Lower lobe of right lung (tissue), 2 donors: ENCODE results near the gene ETV3. TPM values are rescaled to one million over a fixed set of nuclear protein-coding genes. Genes with fewer than 3 reads are reported as not detected.

ENCODE experiments used
- ATAC-seq, 2 donors: fragments of 200-7000 bp; cut with Tn5 transposase; one replicate each; pipeline ENCODE4 v1.9.1; 2020 to 2022; ENCODE audit warnings: mild to moderate bottlenecking in 2 of 2, moderate library complexity in 2 of 2
- DNase-seq: peaks from one replicate; pipeline ENCODE4 v3.0.0-alpha.2; 2020
- H3K27ac ChIP-seq: fragments of 200-600 bp; one replicate; pipeline ENCODE4 v1.8.0; 2022
- H3K27me3 ChIP-seq: fragments of 200-600 bp; one replicate; pipeline ENCODE4 v1.8.0; 2022; ENCODE audit warnings: low read depth
- H3K36me3 ChIP-seq: fragments of 200-600 bp; one replicate; pipeline ENCODE4 v1.8.0; 2022; ENCODE audit warnings: mild to moderate bottlenecking
- H3K4me1 ChIP-seq: fragments of 200-600 bp; one replicate; pipeline ENCODE4 v1.8.0; 2022
- H3K4me3 ChIP-seq: fragments of 200-600 bp; one replicate; pipeline ENCODE4 v1.8.0; 2022; ENCODE audit warnings: mild to moderate bottlenecking
- H3K9me3 ChIP-seq: fragments of 200-600 bp; one replicate; pipeline ENCODE4 v1.8.0; 2022
- CTCF ChIP-seq: fragments of 200-600 bp; IDR thresholded peaks from one replicate; pipeline ENCODE4 v1.8.0; 2022; ENCODE audit warnings: antibody characterized with exemption, mild to moderate bottlenecking
- intact Hi-C: fragments of 100-400 bp; cut with DNase I; formaldehyde crosslinking; loops from one replicate; pipeline ENCODE4 v1.11.0; 2022
- total RNA-seq: library from RNA; stranded (reverse); fragmentation: NEBNext Ultra II Directional; extraction: Animal tissue kit (Norgen Biotek cat#: 25700); gene quantifications from one replicate; pipeline ENCODE4 v1.2.1, GENCODE V29; 2021
- donor health status: DM: no; HTN: yes; CAD: no; lungs with severe emphysema.

The ETV3 gene
- total RNA-seq, 1 donor from 2014 or later = 29.5 TPM

- no peak overlapping the region for H3K4me3 ChIP-seq
- ATAC-seq (peak in 1 of 2 donors; percentile 34), DNase-seq (no peak)
- no peaks in the 10 kb centered on the region for H3K9me3 ChIP-seq
- intact Hi-C loops = loop anchor here (5.0 kb wide), 1 partner anchor 72 kb away; no protein-coding TSS in a partner anchor
- no peaks in the 10 kb centered on the region for H3K36me3 ChIP-seq
- no peak for TF ChIP-seq CTCF
- no peak overlapping the region for H3K27ac ChIP-seq
- no peaks in the 10 kb centered on the region for H3K4me1 ChIP-seq
- H3K27me3 ChIP-seq = no peaks in the 10 kb centered on the region
Measured at GRCh38 chr1:157085421-157085820, 52.8 kb downstream of the ETV3 start.

- Histone ChIP-seq H3K27me3 (no peaks in the 10 kb centered on the region), H3K27ac (no peak overlapping the region), H3K4me1 (no peaks in the 10 kb centered on the region), H3K9me3 (no peaks in the 10 kb centered on the region), H3K36me3 (no peaks in the 10 kb centered on the region), H3K4me3 (no peak overlapping the region)
- no peak for TF ChIP-seq CTCF
- ATAC-seq = no peak
- intact Hi-C loops = loop anchor here (5.0 kb wide), 1 partner anchor 73 kb away; no protein-coding TSS in a partner anchor
- no peak for DNase-seq
Measured at GRCh38 chr1:157084720-157085119, 53.5 kb downstream of the ETV3 start.

- no peak for TF ChIP-seq CTCF
- no peaks in the 10 kb centered on the region for H3K9me3 ChIP-seq
- no peak overlapping the region for H3K27ac ChIP-seq
- DNase-seq (no peak), ATAC-seq (no peak)
- H3K4me1 ChIP-seq = no peaks in the 10 kb centered on the region
- no peak overlapping the region for H3K4me3 ChIP-seq
- H3K27me3 ChIP-seq = no peaks in the 10 kb centered on the region
- H3K36me3 ChIP-seq = no peaks in the 10 kb centered on the region
- intact Hi-C loops = no loop called here
Measured at GRCh38 chr1:157081707-157082106, 56.5 kb downstream of the ETV3 start.

GRCh38 chr1:157080714-157081113 lies 57.5 kb downstream of the ETV3 start:
- no peaks in the 10 kb centered on the region for H3K4me1 ChIP-seq
- H3K27me3 ChIP-seq = peaks cover 1% of the 10 kb centered on the region
- no peaks in the 10 kb centered on the region for H3K36me3 ChIP-seq
- TF ChIP-seq CTCF = no peak
- intact Hi-C loops = no loop called here
- no peaks in the 10 kb centered on the region for H3K9me3 ChIP-seq
- H3K4me3 ChIP-seq = no peak overlapping the region
- DNase-seq = no peak
- no peak for ATAC-seq
- no peak overlapping the region for H3K27ac ChIP-seq

GRCh38 chr1:157077394-157077793 lies 60.8 kb downstream of the ETV3 start:
- TF ChIP-seq CTCF = no peak
- Histone ChIP-seq H3K27ac (no peak overlapping the region), H3K4me1 (peaks cover 8% of the 10 kb centered on the region), H3K27me3 (peaks cover 5% of the 10 kb centered on the region), H3K4me3 (no peak overlapping the region), H3K9me3 (no peaks in the 10 kb centered on the region), H3K36me3 (no peaks in the 10 kb centered on the region)
- ATAC-seq = no peak
- intact Hi-C loops = no loop called here
- DNase-seq = no peak
